SK-N-SH (cell line): Measurements from ENCODE around the gene TELO2. TPM values are rescaled to one million over a fixed set of nuclear protein-coding genes. Genes with fewer than 3 reads are reported as not detected.
A peak's percentile ranks its signal among the peaks of the same experiment; 100 is the strongest.

Experiments
- CTCF ChIA-PET: fragments of 300-600, 350-600 bp; formaldehyde crosslinking; extraction: SDS; loops from one replicate; lab custom pipeline; 2021; lab: Yijun Ruan, JAX
- POLR2A ChIA-PET: fragments of 350-600 bp; sonication (Branson Sonifier 250); formaldehyde crosslinking; extraction: SDS; loops from one replicate; lab custom pipeline; 2020; ENCODE audit warnings: antibody characterized with exemption, inconsistent platforms; lab: Yijun Ruan, JAX
- DNase-seq: peaks from one replicate; pipeline ENCODE4 v3.0.0; 2012
- H2AFZ ChIP-seq: fragments of 200-600 bp; sonication (generic); 2 replicates; pipeline ENCODE4 v1.8.1; 2016; ENCODE audit warnings: antibody characterized with exemption, mild to moderate bottlenecking, low read depth
- H3F3A ChIP-seq: fragments of 200-600 bp; sonication (generic); replicated peaks from 2 replicates; pipeline ENCODE3; 2016; ENCODE audit warnings: antibody characterized with exemption, mild to moderate bottlenecking; ENCODE audit not compliant: insufficient read depth
- H3K27ac ChIP-seq, 2 experiments: fragments of 200-500 bp in 1 of 2; fragments of 200-600 bp in 1 of 2; sonication (Bioruptor generic) in 1 of 2; sonication (generic), shearing (Covaris generic) in 1 of 2; 2 replicates each; pipeline versions ENCODE4 v1.5.1 to v1.6.1; 2014 to 2016; ENCODE audit warnings: low read depth in 2 of 2, inconsistent platforms in 1 of 2, low read length in 1 of 2, mild to moderate bottlenecking in 1 of 2, mixed read lengths in 1 of 2
- H3K27me3 ChIP-seq: fragments of 200-600 bp; sonication (generic), shearing (Covaris generic); 2 replicates; pipeline ENCODE4 v1.6.1; 2016; ENCODE audit warnings: mixed run types; ENCODE audit not compliant: insufficient read depth
- H3K36me3 ChIP-seq, 2 experiments: fragments of 200-500 bp in 1 of 2; fragments of 200-600 bp in 1 of 2; sonication (Bioruptor generic) in 1 of 2; sonication (generic) in 1 of 2; replicated peaks in 1 of 2; 2 replicates each; pipeline versions ENCODE3 to v1.5.1; 2014 to 2016; ENCODE audit warnings: low read length in 1 of 2, mild to moderate bottlenecking in 1 of 2; ENCODE audit not compliant: insufficient read depth in 2 of 2, control insufficient read depth in 1 of 2
- H3K4me1 ChIP-seq, 2 experiments: fragments of 200-500 bp in 1 of 2; fragments of 200-600 bp in 1 of 2; sonication (Bioruptor generic) in 1 of 2; sonication (generic), shearing (Covaris generic) in 1 of 2; 2 replicates each; pipeline versions ENCODE4 v1.5.1 to v1.6.1; 2014 to 2016; ENCODE audit warnings: low read depth in 1 of 2, low read length in 1 of 2, mixed run types in 1 of 2; ENCODE audit not compliant: insufficient read depth in 2 of 2, control insufficient read depth in 1 of 2
- H3K4me2 ChIP-seq: fragments of 200-600 bp; sonication (generic), shearing (Covaris generic); 2 replicates; pipeline ENCODE4 v1.6.1; 2017; ENCODE audit warnings: mixed run types
- H3K4me3 ChIP-seq, 2 experiments: fragments of 200-500 bp in 1 of 2; fragments of 200-600 bp in 1 of 2; sonication (Bioruptor generic) in 1 of 2; sonication (generic), shearing (Covaris generic) in 1 of 2; 2 replicates each; pipeline versions ENCODE4 v1.5.1 to v1.8.1; 2014 to 2016; ENCODE audit warnings: low read depth in 2 of 2, inconsistent platforms in 1 of 2, low read length in 1 of 2, mild to moderate bottlenecking in 1 of 2, mixed read lengths in 1 of 2, moderate library complexity in 1 of 2
- H3K79me2 ChIP-seq: fragments of 200-600 bp; sonication (generic); 2 replicates; pipeline ENCODE4 v1.8.1; 2017; ENCODE audit warnings: mild to moderate bottlenecking; ENCODE audit not compliant: insufficient read depth
- H3K9ac ChIP-seq: fragments of 200-600 bp; sonication (generic); 2 replicates; pipeline ENCODE4 v1.6.1; 2017; ENCODE audit warnings: mixed run types
- H3K9me2 ChIP-seq: fragments of 200-600 bp; sonication (generic); 2 replicates; pipeline ENCODE4 v1.6.1; 2017; ENCODE audit warnings: mixed run types
- H3K9me3 ChIP-seq: fragments of 200-600 bp; sonication (generic); 2 replicates; pipeline ENCODE4 v1.6.1; 2017; ENCODE audit warnings: mixed run types, mild to moderate bottlenecking, moderate library complexity
- H4K20me1 ChIP-seq: fragments of 200-600 bp; sonication (generic); 2 replicates; pipeline ENCODE4 v1.6.1; 2017; ENCODE audit warnings: mild to moderate bottlenecking, mixed run types; ENCODE audit not compliant: insufficient read depth
- CHD2 ChIP-seq: fragments of 150-350 bp; IDR thresholded peaks from 2 replicates; pipeline ENCODE4 v1.6.1; 2018; ENCODE audit warnings: low read length; ENCODE audit not compliant: partially characterized antibody
- ELF1 ChIP-seq: IDR thresholded peaks from 2 replicates; pipeline ENCODE4 v1.4.0; 2012
- EP300 ChIP-seq, 2 experiments: IDR thresholded peaks; 2 replicates each; pipeline versions ENCODE4 v1.4.0 to v1.6.1; 2012; ENCODE audit warnings: borderline replicate concordance in 1 of 2, low read depth in 1 of 2, low read length in 1 of 2
- EZH2phosphoT487 ChIP-seq: fragments of 200-600 bp; sonication (generic); IDR thresholded peaks from 2 replicates; pipeline ENCODE4 v1.6.1; 2017; ENCODE audit warnings: low read depth, mixed run types, mild to moderate bottlenecking, antibody characterized with exemption, moderate library complexity, borderline replicate concordance
- FOXJ3 ChIP-seq: sonication (generic); formaldehyde crosslinking; IDR thresholded peaks from 2 replicates; pipeline ENCODE4 v1.5.1; 2020; ENCODE audit warnings: mild to moderate bottlenecking, missing genetic modification reagents
- FOXM1 ChIP-seq: IDR thresholded peaks from 2 replicates; pipeline ENCODE4 v1.4.0; 2012; ENCODE audit warnings: low read depth, mild to moderate bottlenecking
- GABPA ChIP-seq: IDR thresholded peaks from 2 replicates; pipeline ENCODE4 v1.4.0; 2012; ENCODE audit warnings: low read depth, mild to moderate bottlenecking
- GATA2 ChIP-seq: sonication (generic); formaldehyde crosslinking; IDR thresholded peaks from 2 replicates; pipeline ENCODE4 v1.5.0; 2020; ENCODE audit warnings: mild to moderate bottlenecking, missing genetic modification reagents
- MEF2A ChIP-seq: IDR thresholded peaks from 2 replicates; pipeline ENCODE4 v1.4.0; 2012; ENCODE audit warnings: low read depth, borderline replicate concordance
- MXI1 ChIP-seq: IDR thresholded peaks from 2 replicates; pipeline ENCODE4 v1.6.1; 2012; ENCODE audit warnings: mild to moderate bottlenecking, low read depth, low read length, improper control_type of control experiment
- NRF1 ChIP-seq: IDR thresholded peaks from 2 replicates; pipeline ENCODE4 v1.6.1; 2012; ENCODE audit warnings: low read depth, mild to moderate bottlenecking, low read length
- POLR2AphosphoS5 ChIP-seq: IDR thresholded peaks from 2 replicates; pipeline ENCODE4 v1.6.1; 2012; ENCODE audit warnings: low read depth, low read length
- RAD21 ChIP-seq: IDR thresholded peaks from 2 replicates; pipeline ENCODE4 v1.6.1; 2012; ENCODE audit warnings: mild to moderate bottlenecking, low read length
- RCOR1 ChIP-seq: fragments of 150-350 bp; IDR thresholded peaks from 2 replicates; pipeline ENCODE4 v1.6.1; 2017; ENCODE audit warnings: antibody characterized with exemption, low read length
- RFX5 ChIP-seq: IDR thresholded peaks from 2 replicates; pipeline ENCODE4 v1.6.1; 2012; ENCODE audit warnings: mild to moderate bottlenecking, improper control_type of control experiment, low read length
- RXRA ChIP-seq: IDR thresholded peaks from 2 replicates; pipeline ENCODE4 v1.4.0; 2012; ENCODE audit warnings: low read depth, mild to moderate bottlenecking, borderline replicate concordance
- SIN3A ChIP-seq: IDR thresholded peaks from 2 replicates; pipeline ENCODE4 v1.6.1; 2012; ENCODE audit warnings: low read depth, mild to moderate bottlenecking, low read length, moderate library complexity, borderline replicate concordance
- SMC3 ChIP-seq: IDR thresholded peaks from 2 replicates; pipeline ENCODE4 v1.6.1; 2012; ENCODE audit warnings: low read depth, low read length, improper control_type of control experiment
- TAF1 ChIP-seq: IDR thresholded peaks from 2 replicates; pipeline ENCODE4 v1.6.1; 2012; ENCODE audit warnings: low read depth, mild to moderate bottlenecking, low read length, moderate library complexity, borderline replicate concordance
- TCF12 ChIP-seq: IDR thresholded peaks from 2 replicates; pipeline ENCODE4 v1.4.0; 2012
- TEAD4 ChIP-seq: IDR thresholded peaks from 2 replicates; pipeline ENCODE4 v1.4.0; 2012; ENCODE audit warnings: mild to moderate bottlenecking, borderline replicate concordance; ENCODE audit not compliant: insufficient read depth
- YY1 ChIP-seq: IDR thresholded peaks from 2 replicates; pipeline ENCODE4 v1.4.0; 2012; ENCODE audit warnings: low read depth, mild to moderate bottlenecking
- WGBS: methylation state at CpG from one replicate; pipeline ENCODE4 v1.1.6; 2017; ENCODE audit warnings: low lambda C conversion rate; 5-methylcytosine and 5-hydroxymethylcytosine counted together
- polyA plus RNA-seq, 3 experiments: library from polyadenylated mRNA; depleted of rRNA; stranded (reverse); fragments of >200 nt; gene quantifications; 2 replicates each; pipeline ENCODE4 v1.2.3, GENCODE V29; 2012
- TF ChIP-seq, protein P1 (sequence below): IDR thresholded peaks from 2 replicates; pipeline ENCODE4; 2012
- TF ChIP-seq, protein P2 (sequence below): fragments of 200-600 bp; sonication (generic); IDR thresholded peaks from 2 replicates; pipeline ENCODE4 v1.6.1; 2017; ENCODE audit warnings: antibody characterized with exemption, mild to moderate bottlenecking, moderate library complexity
- TF ChIP-seq, protein P3 (sequence below): IDR thresholded peaks from 2 replicates; pipeline ENCODE4 v1.4.0; 2012; ENCODE audit warnings: low read depth
- TF ChIP-seq, protein P4 (sequence below): IDR thresholded peaks from 2 replicates; pipeline ENCODE4 v1.4.0; 2012; ENCODE audit warnings: low read depth, borderline replicate concordance

Gene TELO2
- polyA plus RNA-seq, 1 of the 3 experiments (the other 2 are of a cell fraction) = 24.2 TPM

DNA sequence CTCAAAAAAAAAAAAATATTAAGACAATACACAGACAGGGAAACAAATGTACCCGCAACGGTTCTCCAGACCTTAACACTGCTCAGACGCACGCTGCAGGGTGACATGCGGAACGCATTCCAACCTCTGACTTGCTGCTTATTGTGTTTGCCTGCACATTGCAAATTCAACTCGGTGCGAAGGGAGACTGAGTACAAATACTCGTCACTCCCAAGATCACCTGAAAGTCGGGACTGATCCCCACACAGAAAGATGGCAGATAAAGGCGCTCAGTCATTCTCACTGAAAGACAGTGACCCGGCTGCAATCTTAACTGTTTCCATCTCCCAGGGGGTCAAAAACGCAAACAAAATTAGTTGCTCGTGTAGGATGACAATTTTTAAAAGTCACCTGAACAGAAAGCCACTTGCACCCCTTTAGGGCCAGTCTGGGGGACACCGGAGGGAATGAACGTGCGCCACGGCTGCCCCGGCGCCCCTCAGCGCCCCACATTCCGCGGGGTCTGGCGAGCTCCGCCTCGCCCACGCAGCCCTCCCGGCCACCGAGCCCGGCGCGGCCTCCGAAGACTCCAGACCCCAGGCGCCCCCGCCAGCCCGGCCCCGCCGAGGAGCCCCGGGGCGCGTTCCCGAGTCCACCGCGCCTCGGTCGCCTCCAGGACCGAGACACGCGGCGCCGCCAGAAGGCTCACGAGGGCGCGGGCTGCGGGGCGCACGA, 18.9 kb upstream of the TELO2 start (continued):
- TF ChIP-seq, protein P1, sequence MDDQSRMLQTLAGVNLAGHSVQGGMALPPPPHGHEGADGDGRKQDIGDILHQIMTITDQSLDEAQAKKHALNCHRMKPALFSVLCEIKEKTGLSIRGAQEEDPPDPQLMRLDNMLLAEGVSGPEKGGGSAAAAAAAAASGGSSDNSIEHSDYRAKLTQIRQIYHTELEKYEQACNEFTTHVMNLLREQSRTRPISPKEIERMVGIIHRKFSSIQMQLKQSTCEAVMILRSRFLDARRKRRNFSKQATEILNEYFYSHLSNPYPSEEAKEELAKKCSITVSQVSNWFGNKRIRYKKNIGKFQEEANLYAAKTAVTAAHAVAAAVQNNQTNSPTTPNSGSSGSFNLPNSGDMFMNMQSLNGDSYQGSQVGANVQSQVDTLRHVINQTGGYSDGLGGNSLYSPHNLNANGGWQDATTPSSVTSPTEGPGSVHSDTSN = no peak

DNA sequence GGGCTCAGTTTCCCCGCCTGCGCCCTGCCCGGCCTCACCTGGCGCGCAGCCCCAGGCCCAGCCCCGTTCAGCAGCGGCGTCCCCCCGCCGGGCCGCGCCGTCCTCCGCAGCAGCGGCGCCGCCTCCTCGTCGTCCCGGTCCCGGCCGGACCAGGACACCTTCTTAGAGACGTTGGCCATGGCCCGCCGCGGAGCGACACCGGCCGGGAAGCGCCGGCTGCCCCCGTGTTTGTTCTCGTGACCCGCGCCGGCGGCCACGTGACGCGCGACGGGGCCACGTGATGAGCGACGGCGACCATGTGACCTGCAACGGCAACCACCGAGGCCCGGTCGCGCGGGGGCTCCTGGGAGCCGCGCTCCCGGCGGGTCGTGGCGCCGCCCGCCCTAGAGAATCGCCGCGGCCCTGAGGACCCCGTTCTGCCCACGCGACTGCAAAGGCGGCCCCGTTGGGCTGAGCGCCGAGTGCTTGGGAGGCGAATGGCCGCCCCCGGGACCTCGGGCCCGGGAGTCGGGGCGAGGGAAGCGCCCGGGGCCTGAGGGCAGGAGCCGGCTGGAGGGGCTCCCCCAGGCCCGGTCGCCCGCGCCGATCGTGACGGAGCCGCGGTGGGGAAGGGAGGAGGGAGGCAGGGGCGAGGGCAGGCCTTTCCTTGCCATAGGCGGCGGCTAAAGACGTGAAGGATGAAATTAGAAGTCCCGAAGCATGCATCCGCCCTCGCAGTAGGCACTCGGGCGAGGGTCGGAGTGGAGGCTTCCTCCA, 18.2 kb upstream of the TELO2 start, which contains the start of gene CLCN7:
Gene CLCN7, minus strand, starts transcription at position 233 of the 756 bp plus-strand sequence. Its CDS starts 54 bp downstream, at position 179.
- H2AFZ ChIP-seq = peak within 1 kb of the TSS; percentile 77
- peaks cover 51% of the 10 kb centered on the region for H3K79me2 ChIP-seq
- 5% methylated on average over 36 of the region's 99 CpGs for WGBS
- peak; percentile 99 for DNase-seq
- peak within 1 kb of the TSS; percentile 88 for H3K4me2 ChIP-seq
- H3K9me3 ChIP-seq = no peaks in the 10 kb centered on the region
- H3K9ac ChIP-seq = peak within 1 kb of the TSS; percentile 93
- H3F3A ChIP-seq = peaks cover 2% of the 10 kb centered on the region
- peaks cover 5 to 11% of the 10 kb centered on the region in 2 experiments; a peak in 2 of 4 replicates for H3K4me1 ChIP-seq
- peak within 1 kb of the TSS; percentile 72 to 75 for H3K4me3 ChIP-seq
- H3K27me3 ChIP-seq = no peaks in the 10 kb centered on the region
- peak within 1 kb of the TSS; percentile 42 to 77; a peak in 3 of 4 replicates for H3K27ac ChIP-seq
- CTCF ChIA-PET = interaction anchor here (1.4 kb wide), 1 partner anchor 19 kb away, joined by 3 read pairs; no protein-coding TSS in a partner anchor
- H3K9me2 ChIP-seq = no peaks in the 10 kb centered on the region
- H4K20me1 ChIP-seq = no peaks in the 10 kb centered on the region
- POLR2A ChIA-PET = interaction anchor here (0.6 to 1.2 kb wide), 3 partner anchors 54 to 681 kb away, joined by 3 to 5 read pairs (median 3); partner anchors contain the start of genes TRAF7 and UQCC4
- no peaks in the 10 kb centered on the region for H3K36me3 ChIP-seq
- TF ChIP-seq, protein P1 = no peak
- no peak for TF ChIP-seq GABPA
- TF ChIP-seq CHD2 = no peak
- TF ChIP-seq EZH2phosphoT487 = no peak
- TF ChIP-seq, protein P2, sequence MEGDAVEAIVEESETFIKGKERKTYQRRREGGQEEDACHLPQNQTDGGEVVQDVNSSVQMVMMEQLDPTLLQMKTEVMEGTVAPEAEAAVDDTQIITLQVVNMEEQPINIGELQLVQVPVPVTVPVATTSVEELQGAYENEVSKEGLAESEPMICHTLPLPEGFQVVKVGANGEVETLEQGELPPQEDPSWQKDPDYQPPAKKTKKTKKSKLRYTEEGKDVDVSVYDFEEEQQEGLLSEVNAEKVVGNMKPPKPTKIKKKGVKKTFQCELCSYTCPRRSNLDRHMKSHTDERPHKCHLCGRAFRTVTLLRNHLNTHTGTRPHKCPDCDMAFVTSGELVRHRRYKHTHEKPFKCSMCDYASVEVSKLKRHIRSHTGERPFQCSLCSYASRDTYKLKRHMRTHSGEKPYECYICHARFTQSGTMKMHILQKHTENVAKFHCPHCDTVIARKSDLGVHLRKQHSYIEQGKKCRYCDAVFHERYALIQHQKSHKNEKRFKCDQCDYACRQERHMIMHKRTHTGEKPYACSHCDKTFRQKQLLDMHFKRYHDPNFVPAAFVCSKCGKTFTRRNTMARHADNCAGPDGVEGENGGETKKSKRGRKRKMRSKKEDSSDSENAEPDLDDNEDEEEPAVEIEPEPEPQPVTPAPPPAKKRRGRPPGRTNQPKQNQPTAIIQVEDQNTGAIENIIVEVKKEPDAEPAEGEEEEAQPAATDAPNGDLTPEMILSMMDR = no peak
- peak; percentile 80 for TF ChIP-seq MXI1
- 0 out of 2 replicates have a peak, but pooled peaks have one; percentile 15 for TF ChIP-seq YY1
- no peak for TF ChIP-seq TEAD4
- TF ChIP-seq ELF1 = peak; percentile 51; the same call in 1 of the 2 replicates
- peak; percentile 73 for TF ChIP-seq RCOR1
- no peak; the same call in 1 of the 2 replicates for TF ChIP-seq TCF12
- TF ChIP-seq POLR2AphosphoS5 = peak; percentile 91
- TF ChIP-seq FOXJ3 (CRISPR knock-in tag) = no peak
- no peak for TF ChIP-seq FOXM1
- TF ChIP-seq RFX5 = no peak
- no peak for TF ChIP-seq RXRA
- no peak for TF ChIP-seq RAD21
- TF ChIP-seq, protein P3, sequence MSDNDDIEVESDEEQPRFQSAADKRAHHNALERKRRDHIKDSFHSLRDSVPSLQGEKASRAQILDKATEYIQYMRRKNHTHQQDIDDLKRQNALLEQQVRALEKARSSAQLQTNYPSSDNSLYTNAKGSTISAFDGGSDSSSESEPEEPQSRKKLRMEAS = peak; percentile 95
- no peak for TF ChIP-seq NRF1
- TF ChIP-seq, protein P4, sequence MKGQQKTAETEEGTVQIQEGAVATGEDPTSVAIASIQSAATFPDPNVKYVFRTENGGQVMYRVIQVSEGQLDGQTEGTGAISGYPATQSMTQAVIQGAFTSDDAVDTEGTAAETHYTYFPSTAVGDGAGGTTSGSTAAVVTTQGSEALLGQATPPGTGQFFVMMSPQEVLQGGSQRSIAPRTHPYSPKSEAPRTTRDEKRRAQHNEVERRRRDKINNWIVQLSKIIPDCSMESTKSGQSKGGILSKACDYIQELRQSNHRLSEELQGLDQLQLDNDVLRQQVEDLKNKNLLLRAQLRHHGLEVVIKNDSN = peak; percentile 99
- TF ChIP-seq SMC3 = no peak
- TF ChIP-seq EP300 (IDR thresholded peaks at IDR 0.05; ENCODE audit: borderline replicate concordance in 1 of 2, low read depth in 1 of 2, low read length in 1 of 2) = no peak
- no peak for TF ChIP-seq GATA2
- no peak for TF ChIP-seq MEF2A
- peak; percentile 75; the same call in 1 of the 2 replicates for TF ChIP-seq TAF1
- peak; percentile 64 for TF ChIP-seq SIN3A
